HG03342 (cell line): ENCODE data around the gene FZD8.
A peak's percentile ranks its signal among the peaks of the same experiment; 100 is the strongest.

Experiments used
- ATAC-seq: cut with Tn5 transposase; IDR thresholded peaks from one replicate; pipeline ENCODE4 v1.9.1; 2021; ENCODE audit warnings: mild to moderate bottlenecking, moderate library complexity; ENCODE audit not compliant: unreplicated experiment

Gene FZD8

GRCh38 chr10:35642793-35643114 lies 658 bp upstream of the FZD8 start:
- ATAC-seq: no peak

GRCh38 chr10:35641676-35642034 lies 441 bp downstream of the FZD8 start:
- ATAC-seq: peak; percentile 14

GRCh38 chr10:35640951-35641675 lies 983 bp downstream of the FZD8 start:
- ATAC-seq: peak; percentile 32

- ATAC-seq: peak; percentile 39
These were observed 1.6 kb downstream of the FZD8 start for GRCh38 chr10:35640474-35640873.

- no peak for ATAC-seq
These were observed 2.2 kb downstream of the FZD8 start for GRCh38 chr10:35639728-35640401.

- ATAC-seq: no peak
These were observed 2.9 kb downstream of the FZD8 start for GRCh38 chr10:35639021-35639727.

GRCh38 chr10:35638101-35638500 lies 4.0 kb downstream of the FZD8 start:
- no peak for ATAC-seq

GRCh38 chr10:35637462-35637861 lies 4.6 kb downstream of the FZD8 start:
- ATAC-seq: no peak

- no peak for ATAC-seq
These were observed 5.1 kb downstream of the FZD8 start for GRCh38 chr10:35636956-35637355.

GRCh38 chr10:35635576-35635975 lies 6.5 kb downstream of the FZD8 start:
- peak; percentile 78 for ATAC-seq

- ATAC-seq: no peak
These were observed 8.8 kb downstream of the FZD8 start for GRCh38 chr10:35633006-35633980.

GRCh38 chr10:35632027-35632426 lies 10.1 kb downstream of the FZD8 start:
- no peak for ATAC-seq

- no peak for ATAC-seq
These were observed 10.7 kb downstream of the FZD8 start for GRCh38 chr10:35631404-35631803.

- no peak for ATAC-seq
These were observed 15.1 kb downstream of the FZD8 start for GRCh38 chr10:35626971-35627507.

- no peak for ATAC-seq
These were observed 27.8 kb downstream of the FZD8 start for GRCh38 chr10:35614312-35614711.

GRCh38 chr10:35613597-35614226 lies 28.4 kb downstream of the FZD8 start:
- no peak for ATAC-seq

GRCh38 chr10:35613107-35613440 lies 29.0 kb downstream of the FZD8 start:
- ATAC-seq: no peak

- ATAC-seq: no peak
These were observed 29.6 kb downstream of the FZD8 start for GRCh38 chr10:35612385-35613106.

- no peak for ATAC-seq
These were observed 30.3 kb downstream of the FZD8 start for GRCh38 chr10:35611750-35612149.

- no peak for ATAC-seq
These were observed 33.8 kb downstream of the FZD8 start for GRCh38 chr10:35608328-35608672.
